Measurements from ENCODE around the gene CDKN2D.
"Not testable (repeated sequence)": the region's sequence is repeated elsewhere in the genome, so short reads cannot be mapped to it uniquely, and the experiment has no call there.

CDKN2D gene

GRCh38 chr19:10533646-10534386, 35.0 kb downstream of the CDKN2D start:
- no peak for DNase-seq (ENCODE audit: low spot score)
- in situ Hi-C loops (cut with MboI; ENCODE audit: low sequenced_read_pairs, unreplicated experiment) = no loop called here
- no peak for TF ChIP-seq CTCF (IDR thresholded peaks at IDR 0.05; ENCODE audit: borderline replicate concordance, control extremely low read depth, extremely low read depth, insufficient read depth, missing control alignments)

- DNase-seq (ENCODE audit: low spot score) = no peak
- TF ChIP-seq CTCF (IDR thresholded peaks at IDR 0.05; ENCODE audit: borderline replicate concordance, control extremely low read depth, extremely low read depth, insufficient read depth, missing control alignments) = no peak
- in situ Hi-C loops (cut with MboI; ENCODE audit: low sequenced_read_pairs, unreplicated experiment) = no loop called here
Observed at GRCh38 chr19:10532457-10532856, 36.3 kb downstream of the CDKN2D start.

GRCh38 chr19:10526887-10527286, 41.9 kb downstream of the CDKN2D start:
- DNase-seq (ENCODE audit: low spot score); in situ Hi-C loops (cut with MboI; ENCODE audit: low sequenced_read_pairs, unreplicated experiment): not testable (repeated sequence)

GRCh38 chr19:10525636-10526035, 43.1 kb downstream of the CDKN2D start:
- in situ Hi-C loops (cut with MboI; ENCODE audit: low sequenced_read_pairs, unreplicated experiment) = no loop called here
- TF ChIP-seq CTCF (IDR thresholded peaks at IDR 0.05; ENCODE audit: borderline replicate concordance, control extremely low read depth, extremely low read depth, insufficient read depth, missing control alignments) = no peak
- no peak for DNase-seq (ENCODE audit: low spot score)

- DNase-seq (ENCODE audit: low spot score) = no peak
- in situ Hi-C loops (cut with MboI; ENCODE audit: low sequenced_read_pairs, unreplicated experiment) = no loop called here
- no peak for TF ChIP-seq CTCF (IDR thresholded peaks at IDR 0.05; ENCODE audit: borderline replicate concordance, control extremely low read depth, extremely low read depth, insufficient read depth, missing control alignments)
Observed at GRCh38 chr19:10523135-10523636, 45.6 kb downstream of the CDKN2D start.

- in situ Hi-C loops (cut with MboI; ENCODE audit: low sequenced_read_pairs, unreplicated experiment) = no loop called here
- DNase-seq (ENCODE audit: low spot score) = no peak
- TF ChIP-seq CTCF (IDR thresholded peaks at IDR 0.05; ENCODE audit: borderline replicate concordance, control extremely low read depth, extremely low read depth, insufficient read depth, missing control alignments) = no peak
Observed at GRCh38 chr19:10521461-10522171, 47.2 kb downstream of the CDKN2D start.

Data from GM13976 (cell line).